Neural cell (in vitro differentiated cells): ENCODE data around the gene PISD.

Experiments
- CTCF ChIP-seq: fragments of 450-650 bp; IDR thresholded peaks from 2 replicates; pipeline ENCODE4 v1.5.1; 2014; ENCODE audit warnings: antibody characterized with exemption, mild to moderate bottlenecking, moderate library complexity; ENCODE audit not compliant: poor library complexity, severe bottlenecking
- EP300 ChIP-seq: fragments of 450-650 bp; conservative IDR thresholded peaks from 2 replicates; pipeline ENCODE4 v1.6.1; 2014; ENCODE audit warnings: antibody characterized with exemption, mild to moderate bottlenecking, moderate library complexity; ENCODE audit not compliant: poor library complexity, severe bottlenecking
- EZH2 ChIP-seq: fragments of 200-600, 300-800 bp; shearing (Covaris generic), sonication (generic); IDR thresholded peaks from 2 replicates; pipeline ENCODE4 v1.6.1; 2014; ENCODE audit warnings: antibody characterized with exemption, low read length, borderline replicate concordance, mild to moderate bottlenecking; ENCODE audit not compliant: insufficient read depth, poor library complexity, severe bottlenecking
- POLR2AphosphoS5 ChIP-seq: IDR thresholded peaks from 2 replicates; pipeline ENCODE4 v1.6.1; 2012
- RAD21 ChIP-seq: fragments of 450-650 bp; conservative IDR thresholded peaks from 2 replicates; pipeline ENCODE4 v1.6.1; 2014; ENCODE audit warnings: antibody characterized with exemption, mild to moderate bottlenecking, moderate library complexity
- REST ChIP-seq: IDR thresholded peaks from 2 replicates; pipeline ENCODE4 v1.6.1; 2012; ENCODE audit warnings: borderline replicate concordance
- SMC3 ChIP-seq: fragments of 450-650 bp; conservative IDR thresholded peaks from 2 replicates; pipeline ENCODE4 v1.6.1; 2014; ENCODE audit warnings: antibody characterized with exemption, mild to moderate bottlenecking, moderate library complexity; ENCODE audit not compliant: poor library complexity
- TAF1 ChIP-seq: IDR thresholded peaks from 2 replicates; pipeline ENCODE4 v1.6.1; 2012; ENCODE audit warnings: low read depth

GRCh38 chr22:31610611-31611010, 51.4 kb downstream of the PISD start:
- TF ChIP-seq CTCF (no peak), TAF1 (no peak), POLR2AphosphoS5 (no peak), EZH2 (no peak), REST (no peak), RAD21 (no peak), EP300 (no peak), SMC3 (no peak)
